WTC11 (cell line): ENCODE results near the gene MICAL3. TPM values are rescaled to one million over a fixed set of nuclear protein-coding genes. Genes with fewer than 3 reads are reported as not detected.

Experiments
- ATAC-seq: fragments of 200-7000 bp; cut with Tn5 transposase; 2 replicates; pipeline ENCODE4 v1.10.0; 2021; ENCODE audit warnings: mild to moderate bottlenecking, moderate library complexity
- CTCF ChIA-PET: fragments of 300-600 bp; sonication (Branson Sonifier 250); formaldehyde crosslinking; loops from one replicate; lab custom pipeline; 2021; ENCODE audit warnings: antibody characterized with exemption; lab: Charles Lee
- POLR2A ChIA-PET: fragments of 350-600 bp; sonication (Branson Sonifier 250); formaldehyde crosslinking; loops from one replicate; lab custom pipeline; 2021; ENCODE audit warnings: antibody characterized with exemption; lab: Charles Lee
- DNase-seq: peaks from one replicate; pipeline ENCODE4 v3.0.0; 2021; ENCODE audit warnings: low spot score
- H3K27ac Mint-ChIP-seq: 2 replicates; pipeline ENCODE4 v1.8.0; 2021; ENCODE audit warnings: mixed read lengths
- H3K27me3 Mint-ChIP-seq: 2 replicates; pipeline ENCODE4 v1.8.0; 2021; ENCODE audit warnings: low read depth, mild to moderate bottlenecking, moderate library complexity, mixed read lengths
- H3K36me3 Mint-ChIP-seq: 2 replicates; pipeline ENCODE4 v1.8.0; 2021; ENCODE audit warnings: mixed read lengths
- H3K4me1 Mint-ChIP-seq: 2 replicates; pipeline ENCODE4 v1.8.0; 2022; ENCODE audit warnings: mixed read lengths
- H3K4me3 Mint-ChIP-seq: 2 replicates; pipeline ENCODE4 v1.8.0; 2021; ENCODE audit warnings: mild to moderate bottlenecking, moderate library complexity, mixed read lengths
- H3K9me3 Mint-ChIP-seq: 2 replicates; pipeline ENCODE4 v1.8.0; 2021; ENCODE audit warnings: mixed read lengths
- CREM ChIP-seq: sonication (generic); formaldehyde crosslinking; IDR thresholded peaks from 2 replicates; pipeline ENCODE4 v1.8.1; 2022; ENCODE audit warnings: mild to moderate bottlenecking, missing genetic modification reagents, moderate library complexity
- EMX1 ChIP-seq: fragments of 250-450 bp; sonication (Bioruptor Pico); IDR thresholded peaks from 2 replicates; pipeline ENCODE4 v1.8.0; 2021; ENCODE audit warnings: mild to moderate bottlenecking
- GTF2I ChIP-seq: fragments of 250-450 bp; sonication (Bioruptor Pico); conservative IDR thresholded peaks from 2 replicates; pipeline ENCODE4 v1.4.0; 2021; ENCODE audit warnings: mild to moderate bottlenecking
- SOX15 ChIP-seq: fragments of 250-450 bp; sonication (Bioruptor Pico); IDR thresholded peaks from 2 replicates; pipeline ENCODE4 v1.9.0; 2021; ENCODE audit warnings: mild to moderate bottlenecking
- ZBTB21 ChIP-seq: sonication (generic); formaldehyde crosslinking; IDR thresholded peaks from 2 replicates; pipeline ENCODE4 v1.8.1; 2023; ENCODE audit warnings: mild to moderate bottlenecking, missing genetic modification reagents, borderline replicate concordance
- ZNF263 ChIP-seq: sonication (generic); formaldehyde crosslinking; IDR thresholded peaks from 2 replicates; pipeline ENCODE4 v1.8.1; 2022; ENCODE audit warnings: low read depth, mild to moderate bottlenecking, moderate library complexity, missing genetic modification reagents
- ZNF317 ChIP-seq: sonication (generic); formaldehyde crosslinking; IDR thresholded peaks from 2 replicates; pipeline ENCODE4 v1.8.1; 2023; ENCODE audit warnings: low read depth, mild to moderate bottlenecking, moderate library complexity, missing genetic modification reagents, borderline replicate concordance
- ZNF396 ChIP-seq: fragments of 250-450 bp; sonication (Bioruptor Pico); IDR thresholded peaks from 2 replicates; pipeline ENCODE4 v1.8.0; 2021; ENCODE audit warnings: mild to moderate bottlenecking, moderate library complexity, borderline replicate concordance
- ZNF671 ChIP-seq: fragments of 250-450 bp; sonication (Bioruptor Pico); IDR thresholded peaks from 2 replicates; pipeline ENCODE4 v1.8.0; 2021; ENCODE audit warnings: mild to moderate bottlenecking
- total RNA-seq: library from RNA; stranded (reverse); gene quantifications from 3 replicates; pipeline ENCODE4 v1.2.3, GENCODE V29; 2021
- TF ChIP-seq, protein P1 (sequence below): fragments of 250-450 bp; sonication (Bioruptor Pico); IDR thresholded peaks from 2 replicates; pipeline ENCODE4 v1.8.0; 2021; ENCODE audit warnings: mild to moderate bottlenecking
- TF ChIP-seq, protein P2 (sequence below): sonication (generic); formaldehyde crosslinking; IDR thresholded peaks from 2 replicates; pipeline ENCODE4 v1.8.1; 2022; ENCODE audit warnings: mild to moderate bottlenecking, moderate library complexity, missing genetic modification reagents
- TF ChIP-seq, protein P3 (sequence below): sonication (generic); formaldehyde crosslinking; conservative IDR thresholded peaks from 2 replicates; pipeline ENCODE4 v1.8.1; 2023; ENCODE audit warnings: mild to moderate bottlenecking, low read depth, missing genetic modification reagents, moderate library complexity
- TF ChIP-seq, protein P4 (sequence below): fragments of 250-450 bp; sonication (Bioruptor Pico); IDR thresholded peaks from 2 replicates; pipeline ENCODE4 v1.9.0; 2021; ENCODE audit warnings: mild to moderate bottlenecking
- TF ChIP-seq, protein P5 (sequence below): sonication (generic); formaldehyde crosslinking; IDR thresholded peaks from 2 replicates; pipeline ENCODE4 v1.8.1; 2022; ENCODE audit warnings: low read depth, missing genetic modification reagents, borderline replicate concordance
- TF ChIP-seq, protein P6 (sequence below): sonication (generic); formaldehyde crosslinking; IDR thresholded peaks from 2 replicates; pipeline ENCODE4 v1.8.1; 2023; ENCODE audit warnings: mild to moderate bottlenecking, missing genetic modification reagents
- TF ChIP-seq, protein P7 (sequence below): sonication (generic); formaldehyde crosslinking; IDR thresholded peaks from 2 replicates; pipeline ENCODE4 v1.8.1; 2023; ENCODE audit warnings: mild to moderate bottlenecking, missing genetic modification reagents, borderline replicate concordance

The MICAL3 gene
- total RNA-seq, 1 experiment from 2014 or later, result 41.2 TPM

DNA sequence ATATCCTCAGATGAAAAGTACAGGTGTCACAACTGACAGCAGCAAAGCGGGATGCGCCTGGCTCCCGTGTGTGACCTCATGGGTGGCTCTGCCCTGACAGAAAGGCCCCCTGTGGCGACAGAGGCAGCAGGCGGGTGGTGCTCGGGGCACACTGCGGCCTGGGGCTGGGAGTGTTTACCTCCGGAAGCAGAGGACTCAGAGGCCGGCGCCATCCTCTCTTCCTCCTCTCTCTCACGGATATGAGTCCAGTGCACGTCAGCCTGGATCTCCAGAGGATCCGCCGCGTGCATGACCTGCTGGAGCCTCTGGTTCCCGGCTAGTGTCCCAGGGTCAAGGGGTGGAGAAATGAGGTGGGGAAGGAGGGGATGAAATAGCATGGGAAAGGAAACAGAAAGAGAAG lies 196.9 kb downstream of the MICAL3 start:
- POLR2A ChIA-PET, result no interaction called here
- H3K9me3 Mint-ChIP-seq, result no peaks in the 10 kb centered on the region
- H3K4me3 Mint-ChIP-seq, result no peak overlapping the region
- H3K4me1 Mint-ChIP-seq, result no peaks in the 10 kb centered on the region
- H3K27me3 Mint-ChIP-seq, result no peaks in the 10 kb centered on the region; the same call in 1 of the 2 replicates
- TF ChIP-seq, protein P1, sequence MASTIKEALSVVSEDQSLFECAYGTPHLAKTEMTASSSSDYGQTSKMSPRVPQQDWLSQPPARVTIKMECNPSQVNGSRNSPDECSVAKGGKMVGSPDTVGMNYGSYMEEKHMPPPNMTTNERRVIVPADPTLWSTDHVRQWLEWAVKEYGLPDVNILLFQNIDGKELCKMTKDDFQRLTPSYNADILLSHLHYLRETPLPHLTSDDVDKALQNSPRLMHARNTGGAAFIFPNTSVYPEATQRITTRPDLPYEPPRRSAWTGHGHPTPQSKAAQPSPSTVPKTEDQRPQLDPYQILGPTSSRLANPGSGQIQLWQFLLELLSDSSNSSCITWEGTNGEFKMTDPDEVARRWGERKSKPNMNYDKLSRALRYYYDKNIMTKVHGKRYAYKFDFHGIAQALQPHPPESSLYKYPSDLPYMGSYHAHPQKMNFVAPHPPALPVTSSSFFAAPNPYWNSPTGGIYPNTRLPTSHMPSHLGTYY (CRISPR knock-in tag), result no peak
- TF ChIP-seq ZNF317 (CRISPR knock-in tag) (no peak), EMX1 (no peak), ZNF671 (no peak), ZNF263 (no peak), SOX15 (CRISPR knock-in tag) (no peak), GTF2I (CRISPR knock-in tag) (no peak), CREM (CRISPR knock-in tag) (no peak), ZNF396 (CRISPR knock-in tag) (no peak), ZBTB21 (no peak)
- TF ChIP-seq, protein P2, sequence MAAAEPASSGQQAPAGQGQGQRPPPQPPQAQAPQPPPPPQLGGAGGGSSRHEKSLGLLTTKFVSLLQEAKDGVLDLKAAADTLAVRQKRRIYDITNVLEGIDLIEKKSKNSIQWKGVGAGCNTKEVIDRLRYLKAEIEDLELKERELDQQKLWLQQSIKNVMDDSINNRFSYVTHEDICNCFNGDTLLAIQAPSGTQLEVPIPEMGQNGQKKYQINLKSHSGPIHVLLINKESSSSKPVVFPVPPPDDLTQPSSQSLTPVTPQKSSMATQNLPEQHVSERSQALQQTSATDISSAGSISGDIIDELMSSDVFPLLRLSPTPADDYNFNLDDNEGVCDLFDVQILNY (CRISPR knock-in tag), result no peak
- TF ChIP-seq, protein P3, sequence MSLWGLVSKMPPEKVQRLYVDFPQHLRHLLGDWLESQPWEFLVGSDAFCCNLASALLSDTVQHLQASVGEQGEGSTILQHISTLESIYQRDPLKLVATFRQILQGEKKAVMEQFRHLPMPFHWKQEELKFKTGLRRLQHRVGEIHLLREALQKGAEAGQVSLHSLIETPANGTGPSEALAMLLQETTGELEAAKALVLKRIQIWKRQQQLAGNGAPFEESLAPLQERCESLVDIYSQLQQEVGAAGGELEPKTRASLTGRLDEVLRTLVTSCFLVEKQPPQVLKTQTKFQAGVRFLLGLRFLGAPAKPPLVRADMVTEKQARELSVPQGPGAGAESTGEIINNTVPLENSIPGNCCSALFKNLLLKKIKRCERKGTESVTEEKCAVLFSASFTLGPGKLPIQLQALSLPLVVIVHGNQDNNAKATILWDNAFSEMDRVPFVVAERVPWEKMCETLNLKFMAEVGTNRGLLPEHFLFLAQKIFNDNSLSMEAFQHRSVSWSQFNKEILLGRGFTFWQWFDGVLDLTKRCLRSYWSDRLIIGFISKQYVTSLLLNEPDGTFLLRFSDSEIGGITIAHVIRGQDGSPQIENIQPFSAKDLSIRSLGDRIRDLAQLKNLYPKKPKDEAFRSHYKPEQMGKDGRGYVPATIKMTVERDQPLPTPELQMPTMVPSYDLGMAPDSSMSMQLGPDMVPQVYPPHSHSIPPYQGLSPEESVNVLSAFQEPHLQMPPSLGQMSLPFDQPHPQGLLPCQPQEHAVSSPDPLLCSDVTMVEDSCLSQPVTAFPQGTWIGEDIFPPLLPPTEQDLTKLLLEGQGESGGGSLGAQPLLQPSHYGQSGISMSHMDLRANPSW, result no peak
- TF ChIP-seq, protein P4, sequence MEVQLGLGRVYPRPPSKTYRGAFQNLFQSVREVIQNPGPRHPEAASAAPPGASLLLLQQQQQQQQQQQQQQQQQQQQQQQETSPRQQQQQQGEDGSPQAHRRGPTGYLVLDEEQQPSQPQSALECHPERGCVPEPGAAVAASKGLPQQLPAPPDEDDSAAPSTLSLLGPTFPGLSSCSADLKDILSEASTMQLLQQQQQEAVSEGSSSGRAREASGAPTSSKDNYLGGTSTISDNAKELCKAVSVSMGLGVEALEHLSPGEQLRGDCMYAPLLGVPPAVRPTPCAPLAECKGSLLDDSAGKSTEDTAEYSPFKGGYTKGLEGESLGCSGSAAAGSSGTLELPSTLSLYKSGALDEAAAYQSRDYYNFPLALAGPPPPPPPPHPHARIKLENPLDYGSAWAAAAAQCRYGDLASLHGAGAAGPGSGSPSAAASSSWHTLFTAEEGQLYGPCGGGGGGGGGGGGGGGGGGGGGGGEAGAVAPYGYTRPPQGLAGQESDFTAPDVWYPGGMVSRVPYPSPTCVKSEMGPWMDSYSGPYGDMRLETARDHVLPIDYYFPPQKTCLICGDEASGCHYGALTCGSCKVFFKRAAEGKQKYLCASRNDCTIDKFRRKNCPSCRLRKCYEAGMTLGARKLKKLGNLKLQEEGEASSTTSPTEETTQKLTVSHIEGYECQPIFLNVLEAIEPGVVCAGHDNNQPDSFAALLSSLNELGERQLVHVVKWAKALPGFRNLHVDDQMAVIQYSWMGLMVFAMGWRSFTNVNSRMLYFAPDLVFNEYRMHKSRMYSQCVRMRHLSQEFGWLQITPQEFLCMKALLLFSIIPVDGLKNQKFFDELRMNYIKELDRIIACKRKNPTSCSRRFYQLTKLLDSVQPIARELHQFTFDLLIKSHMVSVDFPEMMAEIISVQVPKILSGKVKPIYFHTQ (CRISPR knock-in tag), result no peak
- TF ChIP-seq, protein P5, sequence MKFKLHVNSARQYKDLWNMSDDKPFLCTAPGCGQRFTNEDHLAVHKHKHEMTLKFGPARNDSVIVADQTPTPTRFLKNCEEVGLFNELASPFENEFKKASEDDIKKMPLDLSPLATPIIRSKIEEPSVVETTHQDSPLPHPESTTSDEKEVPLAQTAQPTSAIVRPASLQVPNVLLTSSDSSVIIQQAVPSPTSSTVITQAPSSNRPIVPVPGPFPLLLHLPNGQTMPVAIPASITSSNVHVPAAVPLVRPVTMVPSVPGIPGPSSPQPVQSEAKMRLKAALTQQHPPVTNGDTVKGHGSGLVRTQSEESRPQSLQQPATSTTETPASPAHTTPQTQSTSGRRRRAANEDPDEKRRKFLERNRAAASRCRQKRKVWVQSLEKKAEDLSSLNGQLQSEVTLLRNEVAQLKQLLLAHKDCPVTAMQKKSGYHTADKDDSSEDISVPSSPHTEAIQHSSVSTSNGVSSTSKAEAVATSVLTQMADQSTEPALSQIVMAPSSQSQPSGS (CRISPR knock-in tag), result no peak
- TF ChIP-seq, protein P6, sequence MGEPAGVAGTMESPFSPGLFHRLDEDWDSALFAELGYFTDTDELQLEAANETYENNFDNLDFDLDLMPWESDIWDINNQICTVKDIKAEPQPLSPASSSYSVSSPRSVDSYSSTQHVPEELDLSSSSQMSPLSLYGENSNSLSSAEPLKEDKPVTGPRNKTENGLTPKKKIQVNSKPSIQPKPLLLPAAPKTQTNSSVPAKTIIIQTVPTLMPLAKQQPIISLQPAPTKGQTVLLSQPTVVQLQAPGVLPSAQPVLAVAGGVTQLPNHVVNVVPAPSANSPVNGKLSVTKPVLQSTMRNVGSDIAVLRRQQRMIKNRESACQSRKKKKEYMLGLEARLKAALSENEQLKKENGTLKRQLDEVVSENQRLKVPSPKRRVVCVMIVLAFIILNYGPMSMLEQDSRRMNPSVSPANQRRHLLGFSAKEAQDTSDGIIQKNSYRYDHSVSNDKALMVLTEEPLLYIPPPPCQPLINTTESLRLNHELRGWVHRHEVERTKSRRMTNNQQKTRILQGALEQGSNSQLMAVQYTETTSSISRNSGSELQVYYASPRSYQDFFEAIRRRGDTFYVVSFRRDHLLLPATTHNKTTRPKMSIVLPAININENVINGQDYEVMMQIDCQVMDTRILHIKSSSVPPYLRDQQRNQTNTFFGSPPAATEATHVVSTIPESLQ (CRISPR knock-in tag), result no peak
- TF ChIP-seq, protein P7, sequence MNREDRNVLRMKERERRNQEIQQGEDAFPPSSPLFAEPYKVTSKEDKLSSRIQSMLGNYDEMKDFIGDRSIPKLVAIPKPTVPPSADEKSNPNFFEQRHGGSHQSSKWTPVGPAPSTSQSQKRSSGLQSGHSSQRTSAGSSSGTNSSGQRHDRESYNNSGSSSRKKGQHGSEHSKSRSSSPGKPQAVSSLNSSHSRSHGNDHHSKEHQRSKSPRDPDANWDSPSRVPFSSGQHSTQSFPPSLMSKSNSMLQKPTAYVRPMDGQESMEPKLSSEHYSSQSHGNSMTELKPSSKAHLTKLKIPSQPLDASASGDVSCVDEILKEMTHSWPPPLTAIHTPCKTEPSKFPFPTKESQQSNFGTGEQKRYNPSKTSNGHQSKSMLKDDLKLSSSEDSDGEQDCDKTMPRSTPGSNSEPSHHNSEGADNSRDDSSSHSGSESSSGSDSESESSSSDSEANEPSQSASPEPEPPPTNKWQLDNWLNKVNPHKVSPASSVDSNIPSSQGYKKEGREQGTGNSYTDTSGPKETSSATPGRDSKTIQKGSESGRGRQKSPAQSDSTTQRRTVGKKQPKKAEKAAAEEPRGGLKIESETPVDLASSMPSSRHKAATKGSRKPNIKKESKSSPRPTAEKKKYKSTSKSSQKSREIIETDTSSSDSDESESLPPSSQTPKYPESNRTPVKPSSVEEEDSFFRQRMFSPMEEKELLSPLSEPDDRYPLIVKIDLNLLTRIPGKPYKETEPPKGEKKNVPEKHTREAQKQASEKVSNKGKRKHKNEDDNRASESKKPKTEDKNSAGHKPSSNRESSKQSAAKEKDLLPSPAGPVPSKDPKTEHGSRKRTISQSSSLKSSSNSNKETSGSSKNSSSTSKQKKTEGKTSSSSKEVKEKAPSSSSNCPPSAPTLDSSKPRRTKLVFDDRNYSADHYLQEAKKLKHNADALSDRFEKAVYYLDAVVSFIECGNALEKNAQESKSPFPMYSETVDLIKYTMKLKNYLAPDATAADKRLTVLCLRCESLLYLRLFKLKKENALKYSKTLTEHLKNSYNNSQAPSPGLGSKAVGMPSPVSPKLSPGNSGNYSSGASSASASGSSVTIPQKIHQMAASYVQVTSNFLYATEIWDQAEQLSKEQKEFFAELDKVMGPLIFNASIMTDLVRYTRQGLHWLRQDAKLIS (CRISPR knock-in tag), result no peak
- ATAC-seq (no peak), DNase-seq (no peak)
- no peaks in the 10 kb centered on the region; the same call in 1 of the 2 replicates for H3K36me3 Mint-ChIP-seq
- CTCF ChIA-PET, result interaction anchor here (1.0 to 4.5 kb wide), 2 partner anchors 65 to 249 kb away, joined by 3 to 77 read pairs; partner anchors contain the start of gene PEX26
- H3K27ac Mint-ChIP-seq, result peak overlapping the region; percentile 60; the same call in 1 of the 2 replicates
